ENCODE data around the gene SFXN3. TPM values are rescaled to one million over a fixed set of nuclear protein-coding genes. Genes with fewer than 3 reads are reported as not detected.

Gene SFXN3
- total RNA-seq, 6 donors from 2014 or later = 59.6 to 360 (median 100) TPM

- peaks cover 4 to 37% (median 16%) of the 10 kb centered on the region in 4 donors for H3K27me3 ChIP-seq
- no peaks in the 10 kb centered on the region for H3K9me3 ChIP-seq
- TF ChIP-seq POLR2A (IDR thresholded peaks at IDR 0.05) = no peak
- TF ChIP-seq EP300 (IDR thresholded peaks at IDR 0.05) = no peak
- no peak for TF ChIP-seq CTCF (IDR thresholded peaks at IDR 0.05)
- no peak for TF ChIP-seq POLR2AphosphoS5 (IDR thresholded peaks at IDR 0.05)
- H3K27ac ChIP-seq = no peak overlapping the region
- 96 to 100% methylated on average over 1 to 3 of the region's 3 CpGs for WGBS, 2 donors
- no peak for ATAC-seq (ENCODE audit: low FRiP score in 2 of 2)
- H3K4me1 ChIP-seq = peaks cover 7 to 19% (median 12%) of the 10 kb centered on the region in 4 donors
- no peak for DNase-seq
- no peaks in the 10 kb centered on the region for H3K36me3 ChIP-seq
- H3K4me3 ChIP-seq = no peak overlapping the region
These were observed 21.3 kb downstream of the SFXN3 start for GRCh38 chr10:101052285-101052684.

- Histone ChIP-seq H3K4me3 (no peak overlapping the region), H3K36me3 (no peaks in the 10 kb centered on the region), H3K27me3 (peaks cover 2 to 25% (median 9%) of the 10 kb centered on the region in 4 donors), H3K4me1 (peaks cover 6 to 12% (median 8%) of the 10 kb centered on the region in 4 donors), H3K27ac (no peak overlapping the region), H3K9me3 (no peaks in the 10 kb centered on the region)
- DNase-seq (no peak), ATAC-seq (ENCODE audit: low FRiP score in 2 of 2) (no peak)
- no peak for TF ChIP-seq EP300 (IDR thresholded peaks at IDR 0.05)
- TF ChIP-seq CTCF (IDR thresholded peaks at IDR 0.05) = no peak
- TF ChIP-seq POLR2A (IDR thresholded peaks at IDR 0.05) = no peak
- TF ChIP-seq POLR2AphosphoS5 (IDR thresholded peaks at IDR 0.05) = no peak
These were observed 22.5 kb downstream of the SFXN3 start for GRCh38 chr10:101053516-101053915.

GRCh38 chr10:101054351-101054750, 23.3 kb downstream of the SFXN3 start:
- Histone ChIP-seq H3K27me3 (peaks cover 0 to 16% (median 6%) of the 10 kb centered on the region in 4 donors), H3K4me1 (peaks cover 6 to 10% (median 8%) of the 10 kb centered on the region in 4 donors), H3K9me3 (no peaks in the 10 kb centered on the region), H3K27ac (no peak overlapping the region), H3K36me3 (no peaks in the 10 kb centered on the region), H3K4me3 (no peak overlapping the region)
- WGBS, 2 donors = 38 to 78% methylated on average over 1 of the region's 1 CpG
- ATAC-seq (ENCODE audit: low FRiP score in 2 of 2) (no peak), DNase-seq (no peak)
- TF ChIP-seq POLR2AphosphoS5 (IDR thresholded peaks at IDR 0.05) (no peak), POLR2A (IDR thresholded peaks at IDR 0.05) (no peak), CTCF (IDR thresholded peaks at IDR 0.05) (no peak), EP300 (IDR thresholded peaks at IDR 0.05) (no peak)

GRCh38 chr10:101054876-101055275, 23.8 kb downstream of the SFXN3 start:
- 89 to 93% methylated on average over 3 to 5 of the region's 5 CpGs for WGBS, 2 donors
- no peak for ATAC-seq (ENCODE audit: low FRiP score in 2 of 2)
- no peak for TF ChIP-seq POLR2A (IDR thresholded peaks at IDR 0.05)
- no peak for TF ChIP-seq EP300 (IDR thresholded peaks at IDR 0.05)
- Histone ChIP-seq H3K27me3 (peaks cover 0 to 11% (median 4%) of the 10 kb centered on the region in 4 donors), H3K27ac (no peak overlapping the region), H3K9me3 (no peaks in the 10 kb centered on the region), H3K36me3 (no peaks in the 10 kb centered on the region), H3K4me1 (peaks cover 6 to 13% (median 10%) of the 10 kb centered on the region in 4 donors), H3K4me3 (no peak overlapping the region)
- DNase-seq = no peak

- H3K36me3 ChIP-seq = no peaks in the 10 kb centered on the region
- WGBS, 2 donors = 86 to 91% methylated on average over 3 to 4 of the region's 4 CpGs
- H3K27me3 ChIP-seq = peaks cover 0 to 6% (median 1%) of the 10 kb centered on the region in 4 donors
- no peaks in the 10 kb centered on the region for H3K9me3 ChIP-seq
- no peak for DNase-seq
- H3K4me1 ChIP-seq = peaks cover 6 to 13% (median 10%) of the 10 kb centered on the region in 4 donors
- no peak overlapping the region for H3K27ac ChIP-seq
- no peak overlapping the region for H3K4me3 ChIP-seq
- no peak for TF ChIP-seq POLR2AphosphoS5 (IDR thresholded peaks at IDR 0.05)
- TF ChIP-seq CTCF (IDR thresholded peaks at IDR 0.05) = no peak
- no peak for TF ChIP-seq EP300 (IDR thresholded peaks at IDR 0.05)
- no peak for TF ChIP-seq POLR2A (IDR thresholded peaks at IDR 0.05)
- ATAC-seq (ENCODE audit: low FRiP score in 2 of 2) = no peak
These were observed 24.4 kb downstream of the SFXN3 start for GRCh38 chr10:101055411-101055810.

Data from upper lobe of left lung (tissue), 6 donors.